Activated naive CD8-positive, alpha-beta T cell (primary cell): ENCODE measurements around the gene RNASEL.

Experiments
- H3K27ac Mint-ChIP-seq: one replicate; pipeline ENCODE4 v1.8.0; 2021; ENCODE audit warnings: mixed read lengths
- H3K27me3 Mint-ChIP-seq: one replicate; pipeline ENCODE4 v1.8.0; 2021; ENCODE audit warnings: mixed read lengths
- H3K36me3 Mint-ChIP-seq: one replicate; pipeline ENCODE4 v1.8.0; 2021; ENCODE audit warnings: mixed read lengths
- H3K4me1 Mint-ChIP-seq: one replicate; pipeline ENCODE4 v1.8.0; 2021; ENCODE audit warnings: low read depth, mixed read lengths
- H3K4me3 Mint-ChIP-seq: one replicate; pipeline ENCODE4 v1.8.0; 2021; ENCODE audit warnings: mild to moderate bottlenecking, mixed read lengths
- H3K9me3 Mint-ChIP-seq: one replicate; pipeline ENCODE4 v1.8.0; 2021; ENCODE audit warnings: low read depth, mixed read lengths

Gene RNASEL

DNA sequence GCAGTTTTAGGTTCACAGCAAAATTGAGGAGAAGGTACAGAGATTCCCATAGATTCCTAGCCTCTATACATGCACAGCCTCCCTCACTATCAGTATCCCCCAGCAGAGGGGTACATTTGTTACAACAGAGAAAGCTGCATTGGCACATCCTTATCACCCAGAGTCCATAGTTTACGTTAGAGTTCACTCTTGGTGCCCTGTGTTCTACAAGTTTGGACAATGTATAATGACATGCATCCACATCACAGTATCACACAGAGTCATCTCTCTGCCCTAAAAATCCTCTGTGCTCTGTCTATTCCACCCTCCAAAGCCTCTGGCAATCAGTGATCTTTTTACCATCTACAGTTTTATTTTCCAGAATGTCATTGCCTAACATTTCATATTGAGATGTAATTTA, 37.5 kb upstream of the RNASEL start:
- Mint-ChIP-seq H3K27me3 (no peaks in the 10 kb centered on the region), H3K9me3 (no peaks in the 10 kb centered on the region), H3K36me3 (no peaks in the 10 kb centered on the region), H3K4me1 (peaks cover 66% of the 10 kb centered on the region), H3K4me3 (no peak overlapping the region), H3K27ac (no peak overlapping the region)

DNA sequence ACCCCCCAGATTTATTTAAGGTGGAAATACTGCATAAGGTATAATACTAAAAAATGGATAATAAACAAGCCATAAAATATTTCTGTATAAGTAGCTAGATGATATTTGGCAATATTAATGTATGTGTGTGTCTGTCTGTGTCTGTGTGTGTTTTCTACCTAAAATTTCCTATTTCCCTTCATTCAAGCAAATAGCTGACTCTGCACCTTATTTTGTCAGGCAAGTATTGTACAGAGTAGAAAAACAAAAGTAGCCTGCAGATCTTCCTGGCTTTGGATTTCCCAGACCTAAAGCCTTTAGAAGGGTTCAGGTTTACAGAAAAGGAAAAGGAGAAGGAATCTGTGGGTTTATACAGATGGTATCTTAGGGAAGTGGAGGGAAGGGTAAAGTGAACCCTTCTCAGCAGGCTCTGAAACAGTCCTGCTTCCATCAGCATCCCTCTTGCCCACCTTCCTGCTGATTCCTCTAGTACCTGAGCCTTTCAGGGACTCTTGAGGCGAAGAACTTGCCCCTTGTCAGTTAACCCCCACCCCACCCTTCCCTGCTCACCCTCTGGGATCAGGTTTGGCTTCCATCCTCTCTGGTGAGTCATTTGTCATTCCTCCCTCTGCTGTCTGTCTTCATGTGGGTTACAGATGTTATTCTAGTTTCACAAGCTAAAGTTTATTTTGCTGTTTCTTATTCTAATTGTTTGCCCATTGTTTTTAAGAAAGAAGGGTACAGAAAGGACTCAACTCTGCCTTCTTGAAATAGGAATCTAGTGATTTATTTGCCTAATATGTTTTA, 36.9 kb upstream of the RNASEL start:
- Mint-ChIP-seq H3K9me3 (peaks cover 3% of the 10 kb centered on the region), H3K27me3 (no peaks in the 10 kb centered on the region), H3K36me3 (no peaks in the 10 kb centered on the region), H3K4me1 (peaks cover 70% of the 10 kb centered on the region), H3K4me3 (no peak overlapping the region), H3K27ac (no peak overlapping the region)

DNA sequence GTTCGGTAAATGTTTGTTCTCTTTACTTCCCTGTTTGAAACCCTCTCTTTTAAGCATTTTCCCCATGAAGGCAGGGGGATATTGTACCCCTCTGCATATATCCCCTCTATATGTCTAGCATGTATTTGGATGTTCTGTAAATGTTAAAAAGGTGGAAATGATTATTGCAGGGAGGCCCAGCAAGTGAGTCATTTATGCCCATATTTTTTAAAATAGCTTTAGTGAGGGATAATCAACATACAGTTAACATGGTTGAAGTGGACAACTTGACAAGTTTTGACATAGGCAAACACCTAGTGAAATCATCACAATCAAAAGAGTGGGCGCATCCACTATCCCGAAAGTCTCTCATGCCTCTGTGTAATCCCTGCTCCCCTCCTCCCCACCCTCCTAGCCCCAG, 36.0 kb upstream of the RNASEL start:
- H3K9me3 Mint-ChIP-seq, result peaks cover 6% of the 10 kb centered on the region
- no peaks in the 10 kb centered on the region for H3K27me3 Mint-ChIP-seq
- peaks cover 3% of the 10 kb centered on the region for H3K36me3 Mint-ChIP-seq
- H3K4me1 Mint-ChIP-seq, result peaks cover 66% of the 10 kb centered on the region
- H3K27ac Mint-ChIP-seq, result no peak overlapping the region
- H3K4me3 Mint-ChIP-seq, result no peak overlapping the region

DNA sequence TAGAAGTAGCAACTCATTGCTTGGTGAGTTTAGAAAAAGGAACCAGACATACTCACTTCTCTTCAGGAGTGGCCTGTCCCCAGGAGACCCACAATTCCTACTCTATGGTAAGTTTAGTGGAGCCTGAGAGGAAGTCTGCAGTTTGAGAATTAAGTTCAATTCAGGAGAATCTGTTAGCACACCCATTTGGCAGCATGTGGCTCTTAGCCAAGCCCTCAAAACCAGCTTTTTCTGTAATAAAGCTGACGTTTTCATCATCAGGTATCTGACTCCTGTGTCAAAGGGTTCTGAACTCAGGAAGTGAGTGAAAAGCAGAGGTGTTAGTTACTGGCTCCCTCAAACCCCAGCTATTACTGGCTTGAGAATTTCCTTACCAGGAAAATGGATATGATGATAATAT, 35.5 kb upstream of the RNASEL start:
- Mint-ChIP-seq H3K27ac (no peak overlapping the region), H3K9me3 (peaks cover 6% of the 10 kb centered on the region), H3K4me3 (no peak overlapping the region), H3K27me3 (no peaks in the 10 kb centered on the region), H3K4me1 (peaks cover 62% of the 10 kb centered on the region), H3K36me3 (peaks cover 3% of the 10 kb centered on the region)

DNA sequence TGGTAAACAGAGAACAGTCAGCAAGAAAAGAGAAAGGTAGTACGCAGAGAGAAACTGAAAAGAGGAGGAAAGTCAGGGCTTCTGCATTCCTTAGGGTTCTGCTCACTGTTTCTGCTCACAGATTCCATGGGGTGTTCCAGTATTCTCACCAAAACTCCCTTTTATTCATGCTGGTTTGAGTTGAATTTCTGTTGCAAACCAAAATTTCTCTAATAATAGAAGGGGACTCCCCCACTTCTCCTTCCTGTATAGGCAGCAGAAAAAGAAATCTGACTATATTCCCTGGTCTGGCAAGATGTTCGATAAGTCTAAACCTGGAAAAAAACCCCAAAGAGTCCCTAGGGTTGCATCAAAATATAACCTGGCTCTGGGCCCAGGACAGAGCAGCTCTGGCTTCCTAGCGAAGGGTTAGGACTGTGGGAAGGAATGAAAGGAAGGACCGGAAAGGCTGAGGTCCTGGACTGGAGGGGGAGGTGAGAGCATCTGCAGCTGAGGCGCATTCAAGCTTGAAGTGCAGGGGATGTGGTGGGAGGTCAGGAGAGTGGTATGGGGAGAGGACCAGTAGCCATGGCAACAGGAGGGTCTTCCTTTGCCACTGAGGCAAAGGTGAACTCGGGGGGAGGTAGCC, 34.0 kb upstream of the RNASEL start:
- Mint-ChIP-seq H3K4me3 (no peak overlapping the region), H3K27me3 (no peaks in the 10 kb centered on the region), H3K4me1 (peaks cover 68% of the 10 kb centered on the region), H3K9me3 (peaks cover 6% of the 10 kb centered on the region), H3K36me3 (peaks cover 3% of the 10 kb centered on the region), H3K27ac (no peak overlapping the region)

DNA sequence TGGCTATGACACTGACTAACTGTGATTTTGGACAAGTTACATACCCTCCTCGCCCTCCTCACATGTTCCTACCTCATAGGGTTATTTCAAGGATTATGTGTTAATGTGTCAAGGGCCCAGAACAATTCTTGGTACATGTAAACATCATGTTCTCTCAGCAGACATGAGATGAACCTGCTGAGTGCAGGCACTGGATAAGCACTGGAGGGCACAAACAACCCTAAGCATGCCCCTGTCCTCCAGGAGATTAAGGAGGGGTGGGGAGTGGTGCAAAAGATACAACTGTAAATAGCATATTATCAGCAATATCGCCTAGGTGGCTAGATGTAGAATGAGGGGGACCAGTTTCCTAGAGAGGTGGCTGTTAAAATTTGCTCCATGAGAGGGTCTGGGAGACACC, 32.9 kb upstream of the RNASEL start:
- Mint-ChIP-seq H3K9me3 (peaks cover 6% of the 10 kb centered on the region), H3K36me3 (peaks cover 3% of the 10 kb centered on the region), H3K4me1 (peaks cover 76% of the 10 kb centered on the region), H3K4me3 (no peak overlapping the region), H3K27ac (no peak overlapping the region), H3K27me3 (peaks cover under 1% of the 10 kb centered on the region)

DNA sequence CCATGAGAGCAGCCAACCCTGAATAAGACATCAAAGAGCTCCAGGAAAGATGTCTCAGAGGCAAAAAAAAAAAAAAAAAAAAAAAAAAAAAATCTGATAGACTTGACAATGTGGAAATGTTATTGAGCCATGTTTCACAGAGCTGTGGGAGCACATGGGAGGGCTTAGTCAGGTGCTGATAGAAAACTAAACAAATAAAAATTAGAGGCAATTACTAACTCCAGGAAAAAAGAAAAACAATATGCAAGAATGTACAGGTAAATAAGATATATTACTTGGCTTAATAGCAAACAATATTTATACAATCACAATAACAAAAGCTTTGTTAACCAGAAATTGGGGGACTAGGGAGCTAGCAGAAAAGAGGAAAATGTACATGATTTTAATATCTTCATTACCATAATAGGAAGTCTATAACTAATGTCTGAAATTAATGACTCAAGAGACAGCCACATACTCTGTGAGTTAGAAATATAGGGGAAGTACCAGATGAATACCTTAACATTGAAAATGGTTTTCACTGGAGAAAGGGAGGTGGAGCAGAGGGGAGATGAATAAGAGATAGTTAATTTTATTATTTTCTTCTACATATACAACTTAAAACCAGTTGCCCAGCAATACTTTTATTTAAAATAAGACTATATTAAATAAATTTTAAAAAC, 32.0 kb upstream of the RNASEL start:
- H3K27me3 Mint-ChIP-seq, result peaks cover 1% of the 10 kb centered on the region
- H3K4me3 Mint-ChIP-seq, result peak overlapping the region; percentile 35
- H3K4me1 Mint-ChIP-seq, result peaks cover 78% of the 10 kb centered on the region
- H3K36me3 Mint-ChIP-seq, result peaks cover 3% of the 10 kb centered on the region
- peaks cover 6% of the 10 kb centered on the region for H3K9me3 Mint-ChIP-seq
- H3K27ac Mint-ChIP-seq, result peak overlapping the region; percentile 82

DNA sequence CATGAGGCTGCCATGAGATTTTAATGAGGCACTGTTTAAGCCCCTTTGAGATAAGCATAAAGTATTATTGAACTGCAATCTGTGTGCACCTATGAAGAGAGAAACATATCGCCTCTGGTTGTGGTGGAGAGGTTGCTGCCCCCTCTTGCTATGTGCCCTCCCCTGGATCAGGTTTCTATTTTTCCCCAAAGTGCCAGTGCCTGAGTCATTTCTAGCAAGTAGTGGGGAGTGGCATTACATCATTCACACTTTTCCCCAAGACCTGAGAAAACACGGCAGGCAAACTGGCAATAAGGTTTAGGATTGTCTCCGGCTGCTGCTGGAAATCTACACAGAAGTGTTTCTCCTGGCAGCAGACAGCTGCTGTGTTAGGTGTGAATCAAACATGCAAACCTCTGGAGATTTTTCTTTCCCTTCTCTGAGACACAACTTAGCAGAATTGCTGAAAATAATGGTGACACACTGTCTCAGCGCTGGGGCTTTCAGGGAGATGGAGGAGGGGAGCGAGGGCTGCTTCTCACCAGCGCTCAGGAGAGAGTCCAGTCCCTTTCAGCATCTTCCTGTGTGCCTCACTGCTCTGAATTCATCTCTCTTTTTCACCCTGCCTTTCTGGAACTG, 28.8 kb upstream of the RNASEL start:
- Mint-ChIP-seq H3K4me3 (peak overlapping the region; percentile 86), H3K27ac (peak overlapping the region; percentile 50)

DNA sequence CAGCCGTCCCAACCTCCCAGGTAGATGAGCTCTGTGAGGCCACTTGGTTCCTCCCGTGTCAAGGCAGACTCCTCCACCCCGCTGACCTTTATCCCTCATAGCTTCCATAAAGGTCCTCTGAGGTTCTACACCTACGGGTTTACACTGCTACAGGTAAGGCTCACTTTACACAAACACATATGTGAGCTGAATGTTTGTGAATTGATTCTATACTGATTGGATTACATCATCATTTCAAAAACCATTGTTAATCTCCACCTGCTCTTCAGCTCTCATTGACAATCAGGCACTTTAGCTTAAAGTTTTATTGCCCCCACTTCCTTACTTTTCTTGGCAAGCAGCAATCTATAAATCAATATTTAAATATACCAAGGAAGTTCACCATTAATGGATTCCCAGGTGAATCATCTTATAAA, 28.0 kb upstream of the RNASEL start:
- Mint-ChIP-seq H3K27me3 (peaks cover 15% of the 10 kb centered on the region), H3K4me1 (peaks cover 72% of the 10 kb centered on the region), H3K9me3 (peaks cover 6% of the 10 kb centered on the region), H3K36me3 (peaks cover 3% of the 10 kb centered on the region), H3K27ac (peak overlapping the region; percentile 83), H3K4me3 (peak overlapping the region; percentile 86)

More for the DNA sequence above, 28.8 kb upstream of the RNASEL start:
- Mint-ChIP-seq H3K27me3 (peaks cover 7% of the 10 kb centered on the region), H3K36me3 (peaks cover 3% of the 10 kb centered on the region), H3K4me1 (peaks cover 72% of the 10 kb centered on the region), H3K9me3 (peaks cover 6% of the 10 kb centered on the region)

DNA sequence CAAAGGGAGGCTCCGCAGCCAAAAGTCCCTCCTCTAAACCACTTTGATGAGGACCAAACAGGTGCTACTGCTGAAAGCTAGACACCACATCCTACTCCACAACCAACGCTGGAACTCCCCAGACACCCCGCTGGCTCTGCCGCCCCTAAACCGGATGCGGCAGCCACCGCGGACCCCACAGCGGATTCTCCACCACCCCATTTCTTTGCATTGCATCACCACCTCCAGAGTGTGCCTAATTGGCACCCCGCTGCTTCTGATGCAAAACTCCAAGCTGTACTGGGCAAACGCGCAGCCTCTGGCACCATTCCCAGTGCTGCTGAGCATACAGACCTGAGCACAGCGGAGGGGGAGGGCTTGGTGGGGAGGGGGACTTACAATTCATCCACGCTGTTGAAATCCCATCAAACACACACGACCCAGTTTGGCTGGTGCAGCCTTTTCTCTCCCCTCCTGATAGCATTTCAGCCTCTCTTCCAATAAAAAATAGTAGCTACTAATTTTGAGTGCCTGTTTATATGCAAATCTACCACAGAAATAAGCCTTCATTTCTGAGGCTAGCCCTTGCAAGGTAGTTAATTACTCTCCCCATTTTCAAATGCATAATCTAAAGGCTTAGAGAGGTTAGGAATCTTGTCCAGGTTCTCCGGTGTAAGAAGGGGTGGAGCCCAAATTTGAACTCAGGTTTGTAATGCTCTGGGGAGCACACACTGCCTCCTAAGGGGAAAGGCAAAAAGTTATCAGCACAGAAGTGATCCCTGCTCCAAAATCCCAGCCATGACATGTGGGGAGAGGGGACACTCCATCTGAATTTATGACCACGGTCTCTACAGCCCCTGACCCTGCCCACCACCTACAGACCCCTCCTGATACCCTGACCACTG, 27.3 kb upstream of the RNASEL start:
- H3K4me3 Mint-ChIP-seq, result peak overlapping the region; percentile 86
- peaks cover 66% of the 10 kb centered on the region for H3K4me1 Mint-ChIP-seq
- peaks cover 15% of the 10 kb centered on the region for H3K27me3 Mint-ChIP-seq
- peak overlapping the region; percentile 83 for H3K27ac Mint-ChIP-seq
- H3K9me3 Mint-ChIP-seq, result peaks cover 6% of the 10 kb centered on the region
- H3K36me3 Mint-ChIP-seq, result peaks cover 3% of the 10 kb centered on the region

DNA sequence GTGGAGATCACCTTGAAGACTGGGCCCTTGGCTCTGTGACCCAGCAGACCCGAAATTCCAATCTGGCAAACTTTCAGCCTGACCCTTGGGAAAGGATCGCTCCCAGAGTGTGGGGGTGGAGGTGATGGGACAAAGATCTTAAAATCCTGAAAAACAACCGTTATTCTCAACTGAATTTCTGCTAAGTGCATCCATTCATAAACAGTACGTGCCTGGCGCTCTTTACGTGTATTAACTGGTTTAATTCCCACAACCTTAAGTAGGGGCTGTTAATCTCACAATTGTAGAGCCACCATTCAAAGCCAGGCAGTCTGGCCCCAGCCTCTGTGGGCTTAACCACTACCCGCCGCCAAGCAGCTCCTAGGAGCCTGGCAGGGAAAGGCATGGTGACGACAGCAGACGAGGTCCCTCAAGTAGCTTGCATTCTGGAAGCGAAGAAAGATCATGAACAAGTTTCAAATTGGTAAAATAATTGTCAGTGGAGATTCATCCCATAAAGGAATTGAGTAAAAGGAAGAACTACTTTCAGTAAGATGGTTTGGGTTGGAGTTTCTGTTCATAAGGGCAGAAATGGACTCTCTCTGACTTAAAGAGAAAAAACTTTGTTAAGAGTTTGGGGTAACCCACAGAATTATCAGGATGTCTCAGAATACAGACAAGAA, 26.5 kb upstream of the RNASEL start:
- peaks cover 22% of the 10 kb centered on the region for H3K27me3 Mint-ChIP-seq
- H3K4me3 Mint-ChIP-seq, result peak overlapping the region; percentile 86
- H3K9me3 Mint-ChIP-seq, result peaks cover 1% of the 10 kb centered on the region
- peaks cover 59% of the 10 kb centered on the region for H3K4me1 Mint-ChIP-seq
- H3K27ac Mint-ChIP-seq, result peak overlapping the region; percentile 81
- H3K36me3 Mint-ChIP-seq, result peaks cover 1% of the 10 kb centered on the region

DNA sequence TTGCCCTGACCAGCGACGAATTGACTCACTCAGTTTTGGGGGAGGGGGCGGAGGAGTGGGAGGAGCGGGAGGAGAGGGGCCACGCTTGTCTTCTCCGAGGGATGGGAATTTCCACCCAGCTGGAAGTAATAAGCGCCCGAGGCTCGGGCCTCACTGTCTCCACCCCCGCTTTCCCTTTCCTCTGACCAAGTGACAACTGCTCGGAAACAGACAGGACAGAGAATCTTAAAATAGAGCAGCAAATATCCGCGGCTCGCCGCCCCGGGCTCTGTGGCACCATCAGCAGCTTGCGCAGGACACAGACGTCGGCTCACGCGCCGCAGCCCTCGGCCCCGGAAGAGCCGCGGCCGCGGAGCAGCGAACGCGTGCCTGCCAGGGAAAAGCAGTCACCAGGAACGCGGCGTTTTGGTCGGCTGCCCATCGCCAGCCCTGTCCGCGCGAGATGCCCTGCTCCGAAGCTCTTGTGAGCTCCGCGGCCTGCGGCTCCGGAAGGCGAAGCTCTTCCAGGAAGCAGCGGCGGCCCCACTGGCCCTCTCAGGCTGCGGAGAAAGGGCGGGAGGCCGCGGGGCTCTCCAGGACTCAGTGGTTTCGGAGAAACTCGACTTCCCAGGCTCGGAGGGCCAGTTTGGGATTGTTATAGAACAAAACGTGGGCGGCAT, 25.9 kb upstream of the RNASEL start:
- Mint-ChIP-seq H3K27me3 (peaks cover 22% of the 10 kb centered on the region), H3K4me3 (peak overlapping the region; percentile 86), H3K36me3 (no peaks in the 10 kb centered on the region), H3K9me3 (no peaks in the 10 kb centered on the region), H3K4me1 (peaks cover 56% of the 10 kb centered on the region), H3K27ac (peak overlapping the region; percentile 81)

DNA sequence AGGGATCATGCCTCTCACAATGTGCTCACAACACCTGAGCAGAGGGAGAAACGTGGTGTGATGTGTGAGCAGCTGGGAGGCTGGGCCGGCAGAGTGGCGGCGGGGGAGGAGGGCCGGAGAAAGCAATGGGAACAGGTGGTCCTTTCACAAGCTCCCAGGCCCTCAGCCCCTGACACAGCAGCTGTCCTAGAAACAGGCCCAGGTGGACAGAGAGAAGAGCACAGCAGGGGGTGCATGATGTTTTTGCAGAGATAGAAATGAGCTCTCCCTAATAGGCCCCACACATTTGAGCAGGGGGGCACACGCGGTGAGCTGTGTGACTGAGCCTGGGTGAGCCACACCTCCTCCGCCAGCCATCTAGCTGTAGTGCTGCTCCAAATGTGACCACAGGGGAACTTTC, 22.7 kb upstream of the RNASEL start:
- Mint-ChIP-seq H3K36me3 (no peaks in the 10 kb centered on the region), H3K9me3 (no peaks in the 10 kb centered on the region), H3K4me3 (no peak overlapping the region), H3K27me3 (peaks cover 38% of the 10 kb centered on the region), H3K27ac (no peak overlapping the region), H3K4me1 (peaks cover 42% of the 10 kb centered on the region)
